Adrenal gland (tissue), 12 donors: ENCODE data around the gene LRRTM4. TPM values are rescaled to one million over a fixed set of nuclear protein-coding genes. Genes with fewer than 3 reads are reported as not detected.
"Not testable (repeated sequence)": the region's sequence is repeated elsewhere in the genome, so short reads cannot be mapped to it uniquely, and the experiment has no call there.

Experiments
- DNase-seq, 7 donors: peaks; one replicate each; pipeline ENCODE4 v3.0.0-alpha.2; 2019 to 2020
- H3K27ac ChIP-seq, 5 donors: fragments of 200-600 bp; sonication (generic) in 4 of 5; 1 replicate in 3 of 5; 2 replicates in 2 of 5; pipeline versions ENCODE4 v1.5.1 to v1.8.0; 2016 to 2020; ENCODE audit warnings: mild to moderate bottlenecking in 1 of 5
- H3K27me3 ChIP-seq: fragments of 200-600 bp; 2 replicates; pipeline ENCODE4 v1.8.0; 2021
- H3K36me3 ChIP-seq, 2 donors: fragments of 200-600 bp; replicated peaks in 1 of 2; 1 replicate in 1 of 2; 2 replicates in 1 of 2; pipeline versions ENCODE4 v1.5.1 to v1.8.0; 2018 to 2022
- H3K4me1 ChIP-seq, 2 donors: fragments of 200-600 bp; replicated peaks in 1 of 2; 1 replicate in 1 of 2; 2 replicates in 1 of 2; pipeline versions ENCODE4 v1.5.1 to v1.8.0; 2018 to 2021
- H3K4me3 ChIP-seq, 4 donors: fragments of 200-600 bp; sonication (generic) in 3 of 4; one replicate each; pipeline ENCODE4 v1.5.1; 2016 to 2018
- H3K9me3 ChIP-seq, 3 donors: fragments of 200-600 bp; sonication (generic) in 1 of 3; replicated peaks in 1 of 3; 1 replicate in 2 of 3; 2 replicates in 1 of 3; pipeline versions ENCODE4 v1.5.1 to v1.8.0; 2016 to 2021
- CTCF ChIP-seq, 6 experiments: fragments of 450-650 bp in 4 of 6; fragments of 200-600 bp in 2 of 6; sonication (generic) in 1 of 6; IDR thresholded peaks; 1 replicate in 5 of 6; 2 replicates in 1 of 6; pipeline versions ENCODE4 v1.5.1 to v1.8.0; 2016 to 2021; ENCODE audit warnings: antibody characterized with exemption in 6 of 6, mild to moderate bottlenecking in 2 of 6, moderate library complexity in 1 of 6
- POLR2A ChIP-seq, 2 donors: fragments of 450-650 bp; IDR thresholded peaks; one replicate each; pipeline ENCODE4 v1.6.1; 2017; ENCODE audit warnings: antibody characterized with exemption in 2 of 2, mild to moderate bottlenecking in 2 of 2, moderate library complexity in 1 of 2
- WGBS, 4 donors: extraction: QIAGEN DNeasy Blood & Tissue Kit in 2 of 4; methylation state at CpG; one replicate each; pipeline versions ENCODE4 v1.1.5 to v1.1.7; 2013 to 2017; 5-methylcytosine and 5-hydroxymethylcytosine counted together
- intact Hi-C, 2 donors: fragments of 100-400 bp; cut with DNase I; formaldehyde crosslinking; loops; one replicate each; pipeline versions ENCODE4 v1.14.1 to v1.15.0; 2022 to 2023
- polyA plus RNA-seq, 3 donors: library from polyadenylated mRNA; stranded (reverse); fragments of 200-250 nt in 2 of 3; fragments of 350-450 nt in 1 of 3; fragmentation: Illumina TruSeq in 1 of 3; extraction: RNeasy Lipid Tissue Mini Kit (QIAGEN cat#74804) in 1 of 3; gene quantifications; one replicate each; pipeline ENCODE4 v1.2.3, GENCODE V29; 2013 to 2014
- total RNA-seq, 9 donors: library from RNA; depleted of rRNA in 4 of 9; stranded (reverse); fragments of >200 nt in 4 of 9; fragments of 120-200 nt in 1 of 9; fragmentation: NEBNext Ultra II Directional in 1 of 9; extraction: Animal tissue kit (Norgen Biotek cat#: 25700) in 1 of 9; gene quantifications; one replicate each; pipeline versions ENCODE4 v1.1.0 to v1.2.4, GENCODE V29; 2013 to 2023
- donor health status: healthy with polysubstance abuse.
- donor health status: Bipolar disorder and iron deficiency.
- donor health status: DM: yes; HTN: yes; CAD: no.
- donor health status: DM: no; HTN: no; CAD: no.
- donor health status: DM: no; HTN: no; CAD: no.
- donor health status: DM: yes; HTN: yes; CAD: no.

The LRRTM4 gene
- total and polyA plus RNA-seq, 12 donors = 0.07 to 0.67 (median 0.43) TPM; not detected in 4

- intact Hi-C loops = no loop called here
- 38 to 70% (median 57%) methylated on average over 1 of the region's 1 CpG for WGBS, 4 donors
- TF ChIP-seq CTCF (IDR thresholded peaks at IDR 0.05) (no peak), POLR2A (IDR thresholded peaks at IDR 0.05) (no peak)
- no peaks in the 10 kb centered on the region for H3K4me1 ChIP-seq
- DNase-seq = no peak
- no peaks in the 10 kb centered on the region for H3K36me3 ChIP-seq
- no peak overlapping the region for H3K27ac ChIP-seq
- no peak overlapping the region for H3K4me3 ChIP-seq
- no peaks in the 10 kb centered on the region for H3K9me3 ChIP-seq
- H3K27me3 ChIP-seq = no peaks in the 10 kb centered on the region
Observed at GRCh38 chr2:77095096-77095495, 427.1 kb downstream of the LRRTM4 start.

- intact Hi-C loops, H3K4me1 ChIP-seq, H3K36me3 ChIP-seq, H3K27ac ChIP-seq, DNase-seq, H3K27me3 ChIP-seq, H3K9me3 ChIP-seq, H3K4me3 ChIP-seq: not testable (repeated sequence)
- 24 to 35% (median 32%) methylated on average over 13 of the region's 13 CpGs for WGBS, 4 donors
Observed at GRCh38 chr2:77088424-77088823, 433.8 kb downstream of the LRRTM4 start.

- no peak overlapping the region for H3K27ac ChIP-seq
- intact Hi-C loops = no loop called here
- no peaks in the 10 kb centered on the region for H3K27me3 ChIP-seq
- no peaks in the 10 kb centered on the region for H3K36me3 ChIP-seq
- DNase-seq = no peak
- no peak overlapping the region for H3K4me3 ChIP-seq
- TF ChIP-seq CTCF (IDR thresholded peaks at IDR 0.05) = no peak
- no peak for TF ChIP-seq POLR2A (IDR thresholded peaks at IDR 0.05)
- WGBS, 4 donors = 44 to 68% (median 53%) methylated on average over 6 of the region's 6 CpGs
- no peaks in the 10 kb centered on the region for H3K9me3 ChIP-seq
- H3K4me1 ChIP-seq = no peaks in the 10 kb centered on the region
Observed at GRCh38 chr2:77087987-77088414, 434.2 kb downstream of the LRRTM4 start.

GRCh38 chr2:77086478-77086877, 435.7 kb downstream of the LRRTM4 start:
- intact Hi-C loops = no loop called here
- Histone ChIP-seq H3K27me3 (no peaks in the 10 kb centered on the region), H3K4me3 (no peak overlapping the region), H3K36me3 (no peaks in the 10 kb centered on the region), H3K4me1 (no peaks in the 10 kb centered on the region), H3K27ac (no peak overlapping the region), H3K9me3 (no peaks in the 10 kb centered on the region)
- TF ChIP-seq CTCF (IDR thresholded peaks at IDR 0.05) = no peak
- TF ChIP-seq POLR2A (IDR thresholded peaks at IDR 0.05) = no peak
- 60 to 69% (median 60%) methylated on average over 8 of the region's 8 CpGs for WGBS, 4 donors
- DNase-seq = no peak

- Histone ChIP-seq H3K4me1 (no peaks in the 10 kb centered on the region), H3K9me3 (no peaks in the 10 kb centered on the region), H3K36me3 (no peaks in the 10 kb centered on the region), H3K4me3 (no peak overlapping the region), H3K27ac (no peak overlapping the region), H3K27me3 (no peaks in the 10 kb centered on the region)
- WGBS, 4 donors = 71 to 77% (median 75%) methylated on average over 2 of the region's 2 CpGs
- TF ChIP-seq POLR2A (IDR thresholded peaks at IDR 0.05) (no peak), CTCF (IDR thresholded peaks at IDR 0.05) (no peak)
- intact Hi-C loops = no loop called here
- DNase-seq = no peak
Observed at GRCh38 chr2:77086051-77086450, 436.1 kb downstream of the LRRTM4 start.
